NOMO-1 treated with dmso at 0.1 percent for 144 hours (cell line): Measurements from ENCODE around the gene APMAP.

Experiments used
- DNase-seq: peaks from one replicate; lab custom pipeline; 2025; ENCODE audit not compliant: unreplicated experiment; lab: John Stamatoyannopoulos, UW

Gene APMAP

GRCh38 chr20:24992487-24993205 is at the start of gene APMAP:
TSS of gene APMAP (minus strand) at chr20:24992751. CDS start at chr20:24992688, 63 bp downstream.
- peak; percentile 89 for DNase-seq

GRCh38 chr20:25041813-25042530 is 49.4 kb upstream of the APMAP start:
- no peak for DNase-seq

- DNase-seq = no peak
These were observed 47.9 kb upstream of the APMAP start for GRCh38 chr20:25040438-25040831.

GRCh38 chr20:25039697-25040437 is 47.3 kb upstream of the APMAP start:
- DNase-seq = no peak

GRCh38 chr20:25038591-25039015 is 46.1 kb upstream of the APMAP start:
- DNase-seq = no peak

GRCh38 chr20:25038103-25038410 is 45.5 kb upstream of the APMAP start:
- DNase-seq = no peak

- DNase-seq = no peak
These were observed 44.9 kb upstream of the APMAP start for GRCh38 chr20:25037288-25038102.

GRCh38 chr20:25036331-25036936 is 43.9 kb upstream of the APMAP start:
- no peak for DNase-seq

- DNase-seq = no peak
These were observed 43.4 kb upstream of the APMAP start for GRCh38 chr20:25035921-25036320.

- DNase-seq = no peak
These were observed 41.4 kb upstream of the APMAP start for GRCh38 chr20:25033924-25034300.

GRCh38 chr20:25033265-25033923 is 40.8 kb upstream of the APMAP start:
- DNase-seq = no peak

GRCh38 chr20:25032478-25033264 is 40.1 kb upstream of the APMAP start:
- no peak for DNase-seq

- no peak for DNase-seq
These were observed 39.5 kb upstream of the APMAP start for GRCh38 chr20:25032065-25032477.

GRCh38 chr20:25031241-25031640 is 38.7 kb upstream of the APMAP start:
- DNase-seq = no peak

GRCh38 chr20:25030649-25031207 is 38.2 kb upstream of the APMAP start:
- no peak for DNase-seq

- no peak for DNase-seq
These were observed 37.6 kb upstream of the APMAP start for GRCh38 chr20:25030007-25030648.

GRCh38 chr20:25025986-25026605 is 33.5 kb upstream of the APMAP start:
- DNase-seq = no peak
